Limb (tissue), 2 donors: Measurements from ENCODE around the gene PRMT7.
"Not testable (repeated sequence)": the region's sequence is repeated elsewhere in the genome, so short reads cannot be mapped to it uniquely, and the experiment has no call there.

Experiments used
- DNase-seq, 2 donors: peaks; one replicate each; pipeline ENCODE4 v3.0.0-alpha.2; 2016; ENCODE audit errors: extremely low spot score in 2 of 2

Gene PRMT7

GRCh38 chr16:68283346-68283745, 27.5 kb upstream of the PRMT7 start:
- DNase-seq, result no peak

GRCh38 chr16:68283801-68284598, 26.8 kb upstream of the PRMT7 start:
- DNase-seq, result no peak

GRCh38 chr16:68284847-68285246, 26.0 kb upstream of the PRMT7 start:
- DNase-seq, result no peak

- no peak for DNase-seq
These were observed 25.1 kb upstream of the PRMT7 start for GRCh38 chr16:68285683-68286082.

GRCh38 chr16:68286153-68287074, 24.4 kb upstream of the PRMT7 start:
- no peak for DNase-seq

GRCh38 chr16:68287276-68288251, 23.3 kb upstream of the PRMT7 start:
- DNase-seq, result no peak

GRCh38 chr16:68288252-68288650, 22.6 kb upstream of the PRMT7 start:
- no peak for DNase-seq

- DNase-seq, result not testable (repeated sequence)
These were observed 22.0 kb upstream of the PRMT7 start for GRCh38 chr16:68288796-68289195.

GRCh38 chr16:68289202-68289601, 21.6 kb upstream of the PRMT7 start:
- DNase-seq, result no peak

GRCh38 chr16:68289621-68290329, 21.0 kb upstream of the PRMT7 start:
- no peak for DNase-seq

- no peak for DNase-seq
These were observed 20.4 kb upstream of the PRMT7 start for GRCh38 chr16:68290450-68290849.

- DNase-seq, result no peak
These were observed 19.6 kb upstream of the PRMT7 start for GRCh38 chr16:68291227-68291626.

- DNase-seq, result no peak
These were observed 18.4 kb upstream of the PRMT7 start for GRCh38 chr16:68292425-68292824.

GRCh38 chr16:68296291-68296690, 14.5 kb upstream of the PRMT7 start:
- no peak for DNase-seq

GRCh38 chr16:68296693-68297092, 14.1 kb upstream of the PRMT7 start:
- no peak for DNase-seq

- DNase-seq, result no peak
These were observed 12.9 kb upstream of the PRMT7 start for GRCh38 chr16:68297908-68298307.

- DNase-seq, result no peak
These were observed 12.5 kb upstream of the PRMT7 start for GRCh38 chr16:68298312-68298711.

- peak in 1 of 2 donors; percentile 38 for DNase-seq
These were observed 11.8 kb upstream of the PRMT7 start for GRCh38 chr16:68298907-68299561.

GRCh38 chr16:68299571-68300453, 11.0 kb upstream of the PRMT7 start:
- no peak for DNase-seq
